Stimulated activated CD4-positive, alpha-beta T cell treated with anti-CD3 and anti-CD28 coated beads, Interleukin-1b, Interleukin-23, amount 100 ng/mL, for 48 hours (primary cell): ENCODE results near the gene SLC12A8.
"Not testable (repeated sequence)": the region's sequence is repeated elsewhere in the genome, so short reads cannot be mapped to it uniquely, and the experiment has no call there.

Experiments used
- DNase-seq: peaks from one replicate; pipeline ENCODE4 v3.0.0-alpha.2; 2020

The SLC12A8 gene

GRCh38 chr3:125108833-125109535, 103.6 kb downstream of the SLC12A8 start:
- DNase-seq, result no peak

GRCh38 chr3:125107861-125108567, 104.5 kb downstream of the SLC12A8 start:
- DNase-seq, result no peak

GRCh38 chr3:125107363-125107762, 105.2 kb downstream of the SLC12A8 start:
- no peak for DNase-seq

GRCh38 chr3:125105116-125105515, 107.4 kb downstream of the SLC12A8 start:
- no peak for DNase-seq

- DNase-seq, result no peak
These were observed 107.9 kb downstream of the SLC12A8 start for GRCh38 chr3:125104639-125105038.

- no peak for DNase-seq
These were observed 109.1 kb downstream of the SLC12A8 start for GRCh38 chr3:125103406-125103805.

GRCh38 chr3:125102470-125102869, 110.1 kb downstream of the SLC12A8 start:
- DNase-seq, result no peak

- DNase-seq, result no peak
These were observed 113.8 kb downstream of the SLC12A8 start for GRCh38 chr3:125098611-125099291.

- no peak for DNase-seq
These were observed 121.9 kb downstream of the SLC12A8 start for GRCh38 chr3:125090649-125091048.

- no peak for DNase-seq
These were observed 124.7 kb downstream of the SLC12A8 start for GRCh38 chr3:125087768-125088391.

- DNase-seq, result no peak
These were observed 127.4 kb downstream of the SLC12A8 start for GRCh38 chr3:125085166-125085565.

- no peak for DNase-seq
These were observed 128.8 kb downstream of the SLC12A8 start for GRCh38 chr3:125083776-125084175.

GRCh38 chr3:125082339-125082738, 130.2 kb downstream of the SLC12A8 start:
- not testable (repeated sequence) for DNase-seq

- no peak for DNase-seq
These were observed 132.5 kb downstream of the SLC12A8 start for GRCh38 chr3:125080077-125080476.

GRCh38 chr3:125079675-125080045, 132.9 kb downstream of the SLC12A8 start:
- DNase-seq, result no peak

- no peak for DNase-seq
These were observed 133.4 kb downstream of the SLC12A8 start for GRCh38 chr3:125078951-125079674.

- DNase-seq, result no peak
These were observed 134.7 kb downstream of the SLC12A8 start for GRCh38 chr3:125077864-125078263.

GRCh38 chr3:125076464-125076863, 136.1 kb downstream of the SLC12A8 start:
- DNase-seq, result no peak

GRCh38 chr3:125075738-125076137, 136.8 kb downstream of the SLC12A8 start:
- DNase-seq, result no peak

- DNase-seq, result no peak
These were observed 139.1 kb downstream of the SLC12A8 start for GRCh38 chr3:125073390-125073905.

- DNase-seq, result no peak
These were observed 139.7 kb downstream of the SLC12A8 start for GRCh38 chr3:125072749-125073389.

- no peak for DNase-seq
These were observed 140.2 kb downstream of the SLC12A8 start for GRCh38 chr3:125072301-125072700.
